CD8-positive, alpha-beta memory T cell (primary cell): Measurements from ENCODE around the gene TMEM11. TPM values are rescaled to one million over a fixed set of nuclear protein-coding genes. Genes with fewer than 3 reads are reported as not detected.

ENCODE experiments used
- CTCF ChIA-PET: fragments of 350-600 bp; sonication (Branson Sonifier 250); formaldehyde crosslinking; loops from one replicate; lab custom pipeline; 2021; ENCODE audit warnings: antibody characterized with exemption; lab: Charles Lee
- POLR2A ChIA-PET: fragments of 350-600 bp; sonication (Branson Sonifier 250); formaldehyde crosslinking; loops from one replicate; lab custom pipeline; 2021; ENCODE audit warnings: antibody characterized with exemption; lab: Charles Lee
- DNase-seq, 5 donors: peaks; one replicate each; pipeline versions ENCODE4 v3.0.0 to v3.0.0-alpha.2; 2020 to 2022; ENCODE audit warnings: mixed read lengths in 1 of 5
- H3K27ac ChIP-seq: one replicate; pipeline ENCODE4 v1.7.0; 2013; ENCODE audit warnings: low read depth, mild to moderate bottlenecking, low read length, moderate library complexity
- H3K27me3 ChIP-seq: 2 replicates; pipeline ENCODE4 v1.7.0; 2013; ENCODE audit warnings: low read length, mild to moderate bottlenecking; ENCODE audit not compliant: insufficient read depth, poor library complexity, severe bottlenecking
- H3K36me3 ChIP-seq: 2 replicates; pipeline ENCODE4 v1.7.0; 2013; ENCODE audit warnings: mild to moderate bottlenecking, low read length, moderate library complexity; ENCODE audit not compliant: insufficient read depth
- H3K4me1 ChIP-seq: 2 replicates; pipeline ENCODE4 v1.7.0; 2013; ENCODE audit warnings: mild to moderate bottlenecking, low read length, moderate library complexity; ENCODE audit not compliant: insufficient read depth
- H3K4me3 ChIP-seq: 2 replicates; pipeline ENCODE4 v1.7.0; 2013; ENCODE audit warnings: mild to moderate bottlenecking, low read length
- H3K9me3 ChIP-seq: 2 replicates; pipeline ENCODE4 v1.7.0; 2013; ENCODE audit warnings: mild to moderate bottlenecking, low read length
- H3K27ac Mint-ChIP-seq, 8 donors: one replicate each; pipeline ENCODE4 v1.8.0; 2020 to 2021; ENCODE audit warnings: mixed read lengths in 8 of 8, mild to moderate bottlenecking in 6 of 8, inconsistent platforms in 3 of 8, moderate library complexity in 3 of 8
- H3K27me3 Mint-ChIP-seq, 2 donors: one replicate each; pipeline ENCODE4 v1.8.0; 2020 to 2021; ENCODE audit warnings: mixed read lengths in 2 of 2, mild to moderate bottlenecking in 1 of 2, moderate library complexity in 1 of 2
- H3K36me3 Mint-ChIP-seq, 3 donors: one replicate each; pipeline ENCODE4 v1.8.0; 2020 to 2021; ENCODE audit warnings: mixed read lengths in 3 of 3, inconsistent platforms in 1 of 3, mild to moderate bottlenecking in 1 of 3
- H3K4me1 Mint-ChIP-seq, 3 donors: one replicate each; pipeline ENCODE4 v1.8.0; 2020 to 2021; ENCODE audit warnings: mixed read lengths in 3 of 3, inconsistent platforms in 1 of 3, mild to moderate bottlenecking in 1 of 3
- H3K4me3 Mint-ChIP-seq, 7 donors: one replicate each; pipeline ENCODE4 v1.8.0; 2020 to 2021; ENCODE audit warnings: mixed read lengths in 7 of 7, mild to moderate bottlenecking in 6 of 7, moderate library complexity in 4 of 7, inconsistent platforms in 2 of 7
- H3K9me3 Mint-ChIP-seq, 5 donors: one replicate each; pipeline ENCODE4 v1.8.0; 2020 to 2022; ENCODE audit warnings: mixed read lengths in 5 of 5, mild to moderate bottlenecking in 3 of 5, moderate library complexity in 2 of 5, inconsistent platforms in 1 of 5
- polyA plus RNA-seq: library from polyadenylated mRNA; unstranded; fragments of 300-500 nt; fragmentation: Illumina TruSeq; gene quantifications from one replicate; pipeline ENCODE4 v1.2.3, GENCODE V29; 2021
- total RNA-seq, 2 experiments: library from RNA; stranded (reverse); gene quantifications; one replicate each; pipeline ENCODE4 v1.2.3, GENCODE V29; 2021

Gene TMEM11
- total and polyA plus RNA-seq, 3 experiments from 2014 or later, result 26.1 to 37.4 (median 29.8) TPM

DNA sequence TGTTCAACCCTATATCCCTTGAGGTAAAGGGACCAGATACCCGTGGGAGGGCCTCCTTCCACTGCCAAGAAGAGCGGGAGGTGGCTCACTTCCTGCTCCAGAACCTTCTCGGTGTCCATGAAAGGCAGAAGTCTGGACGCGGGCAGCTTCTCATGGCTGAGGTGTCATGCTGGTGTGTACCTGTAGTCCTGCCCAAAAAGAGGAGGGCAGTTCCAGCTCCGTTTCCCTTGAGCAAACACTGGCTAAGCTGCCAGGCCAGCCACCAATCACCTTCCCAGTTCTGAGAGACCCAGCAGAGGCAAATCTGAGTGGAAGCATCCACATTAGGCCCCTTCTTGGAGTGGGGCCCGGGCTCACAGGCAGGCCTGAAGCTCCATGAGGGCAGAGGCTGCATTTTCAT, 5.6 kb downstream of the TMEM11 start:
- Histone ChIP-seq H3K36me3 (peaks cover 8% of the 10 kb centered on the region), H3K9me3 (no peaks in the 10 kb centered on the region), H3K27me3 (no peaks in the 10 kb centered on the region), H3K4me1 (peaks cover 31% of the 10 kb centered on the region), H3K27ac (no peak overlapping the region), H3K4me3 (no peak overlapping the region)
- ChIA-PET POLR2A (no interaction called here), CTCF (no interaction called here)
- DNase-seq, result no peak
- Mint-ChIP-seq H3K27ac (peak overlapping the region in 1 of 8 donors; percentile 64), H3K4me3 (peak overlapping the region in 2 of 7 donors; percentile 37 to 83), H3K27me3 (no peaks in the 10 kb centered on the region), H3K9me3 (no peaks in the 10 kb centered on the region), H3K36me3 (peaks cover 0 to 51% (median 2%) of the 10 kb centered on the region in 3 donors), H3K4me1 (peaks cover 48 to 71% (median 57%) of the 10 kb centered on the region in 3 donors)

DNA sequence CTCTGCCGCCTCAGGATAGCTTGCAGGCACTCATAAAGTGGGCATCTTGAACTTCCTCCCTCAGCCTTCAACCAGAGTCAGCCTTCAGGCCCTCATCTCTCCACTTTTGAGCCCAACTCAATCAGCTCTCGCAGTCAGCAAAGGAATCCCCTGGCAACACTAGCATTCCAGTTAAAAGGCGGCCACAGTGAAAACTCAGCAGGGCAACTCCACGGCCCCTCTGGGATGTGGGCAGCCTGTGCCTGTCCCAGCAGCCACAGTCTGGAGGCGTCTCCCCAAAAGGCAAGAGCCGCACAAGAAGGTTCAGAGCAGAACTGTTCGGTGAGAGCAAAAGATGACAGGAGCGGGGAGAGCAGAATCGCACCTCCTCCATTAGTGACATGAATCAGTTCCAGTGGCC, 9.0 kb downstream of the TMEM11 start:
- H3K4me3 ChIP-seq, result no peak overlapping the region
- ChIA-PET CTCF (no interaction called here), POLR2A (no interaction called here)
- H3K36me3 ChIP-seq, result no peaks in the 10 kb centered on the region
- no peaks in the 10 kb centered on the region for H3K27me3 ChIP-seq
- Mint-ChIP-seq H3K36me3 (peaks cover 0 to 54% (median 0%) of the 10 kb centered on the region in 3 donors), H3K27me3 (no peaks in the 10 kb centered on the region), H3K4me1 (peaks cover 34 to 67% (median 41%) of the 10 kb centered on the region in 3 donors), H3K9me3 (no peaks in the 10 kb centered on the region), H3K27ac (peak overlapping the region in 5 of 8 donors; percentile 11 to 46 (median 18)), H3K4me3 (peak overlapping the region in 1 of 7 donors; percentile 37)
- no peak overlapping the region for H3K27ac ChIP-seq
- no peak for DNase-seq
- no peaks in the 10 kb centered on the region for H3K4me1 ChIP-seq
- no peaks in the 10 kb centered on the region for H3K9me3 ChIP-seq

DNA sequence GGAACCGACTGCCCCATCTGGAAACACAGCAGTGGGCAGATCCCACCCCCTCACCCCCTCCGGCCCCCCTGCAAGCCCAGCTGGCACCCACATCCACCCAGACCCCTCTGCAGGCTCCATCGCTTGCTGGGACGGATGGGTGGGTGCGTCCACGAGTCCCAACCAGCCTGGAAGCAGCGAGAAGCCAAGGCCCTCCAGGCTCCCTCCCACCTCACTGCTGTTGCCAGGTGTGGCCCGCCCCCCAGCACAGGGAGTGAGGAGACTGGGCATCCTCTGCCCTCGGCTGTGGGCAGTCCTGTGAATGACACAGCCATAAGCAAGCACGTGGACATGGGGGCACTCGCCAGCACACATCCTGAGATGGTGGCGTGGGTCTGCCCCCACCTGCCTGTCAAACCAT, 11.4 kb downstream of the TMEM11 start:
- Mint-ChIP-seq H3K9me3 (no peaks in the 10 kb centered on the region), H3K4me1 (peaks cover 34 to 65% (median 42%) of the 10 kb centered on the region in 3 donors), H3K4me3 (no peak overlapping the region), H3K36me3 (peaks cover 0 to 61% (median 9%) of the 10 kb centered on the region in 3 donors), H3K27me3 (no peaks in the 10 kb centered on the region), H3K27ac (no peak overlapping the region)
- H3K27me3 ChIP-seq, result no peaks in the 10 kb centered on the region
- H3K4me3 ChIP-seq, result no peak overlapping the region
- ChIA-PET CTCF (no interaction called here), POLR2A (no interaction called here)
- DNase-seq, result no peak
- H3K4me1 ChIP-seq, result no peaks in the 10 kb centered on the region
- H3K27ac ChIP-seq, result no peak overlapping the region
- H3K36me3 ChIP-seq, result peaks cover 6% of the 10 kb centered on the region
- no peaks in the 10 kb centered on the region for H3K9me3 ChIP-seq

DNA sequence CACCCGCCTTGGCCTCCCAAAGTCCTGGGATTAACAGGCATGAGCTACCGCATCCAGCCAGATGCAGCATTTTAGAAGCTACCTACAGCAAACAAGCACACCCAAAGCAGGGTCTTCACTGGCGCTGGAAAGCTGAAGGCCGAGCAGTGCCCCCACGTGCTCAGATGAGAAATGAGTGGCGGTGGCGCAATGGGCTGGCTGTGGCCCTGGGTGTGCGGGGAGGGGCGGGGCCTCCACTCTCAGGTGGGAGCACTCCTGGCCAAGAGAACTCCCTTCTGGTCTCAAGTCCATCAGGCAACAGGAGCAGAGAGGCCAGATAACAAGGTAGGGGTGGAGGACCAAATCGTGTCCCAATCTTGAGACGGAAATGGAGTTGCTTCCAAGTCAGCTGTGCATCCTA, 12.1 kb downstream of the TMEM11 start:
- H3K9me3 ChIP-seq, result no peaks in the 10 kb centered on the region
- no peaks in the 10 kb centered on the region for H3K9me3 Mint-ChIP-seq
- no peak overlapping the region for H3K4me3 Mint-ChIP-seq
- H3K27me3 Mint-ChIP-seq, result no peaks in the 10 kb centered on the region
- H3K4me1 Mint-ChIP-seq, result peaks cover 32 to 63% (median 39%) of the 10 kb centered on the region in 3 donors
- no peaks in the 10 kb centered on the region for H3K27me3 ChIP-seq
- no peak for DNase-seq
- H3K27ac Mint-ChIP-seq, result peak overlapping the region in 2 of 8 donors; percentile 58 to 60
- H3K27ac ChIP-seq, result no peak overlapping the region
- peaks cover 0 to 63% (median 14%) of the 10 kb centered on the region in 3 donors for H3K36me3 Mint-ChIP-seq
- peaks cover 11% of the 10 kb centered on the region for H3K36me3 ChIP-seq
- ChIA-PET POLR2A (interaction anchor here (0.6 kb wide), 1 partner anchor 9 kb away, joined by 4 read pairs; no protein-coding TSS in a partner anchor), CTCF (no interaction called here)
- no peak overlapping the region for H3K4me3 ChIP-seq
- H3K4me1 ChIP-seq, result no peaks in the 10 kb centered on the region

DNA sequence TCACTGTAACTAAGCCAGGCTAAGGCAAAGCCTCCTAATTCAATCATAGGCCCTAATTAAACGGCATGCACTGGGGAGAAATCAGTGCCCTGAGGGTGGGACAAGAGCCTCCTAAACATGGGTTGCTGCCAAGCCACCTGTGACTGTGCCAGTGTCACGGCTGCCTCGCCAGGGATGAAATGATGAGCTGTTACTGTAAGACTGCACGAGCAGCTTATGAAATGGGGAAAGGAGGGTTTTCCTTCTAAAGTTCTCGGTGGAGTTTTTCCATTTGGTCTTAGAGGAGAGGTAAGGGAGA, 12.7 kb downstream of the TMEM11 start:
- H3K4me1 ChIP-seq, result no peaks in the 10 kb centered on the region
- DNase-seq, result no peak
- no peak overlapping the region for H3K4me3 ChIP-seq
- no peaks in the 10 kb centered on the region for H3K9me3 ChIP-seq
- CTCF ChIA-PET, result no interaction called here
- H3K27ac Mint-ChIP-seq, result peak overlapping the region in 2 of 8 donors; percentile 22 to 64
- H3K36me3 ChIP-seq, result peaks cover 11% of the 10 kb centered on the region
- no peak overlapping the region for H3K27ac ChIP-seq
- H3K9me3 Mint-ChIP-seq, result no peaks in the 10 kb centered on the region
- peaks cover 30 to 60% (median 36%) of the 10 kb centered on the region in 3 donors for H3K4me1 Mint-ChIP-seq
- POLR2A ChIA-PET, result interaction anchor here (0.6 kb wide), 1 partner anchor 8 kb away, joined by 4 read pairs; no protein-coding TSS in a partner anchor
- peaks cover 0 to 66% (median 15%) of the 10 kb centered on the region in 3 donors for H3K36me3 Mint-ChIP-seq
- H3K4me3 Mint-ChIP-seq, result no peak overlapping the region
- no peaks in the 10 kb centered on the region for H3K27me3 ChIP-seq
- H3K27me3 Mint-ChIP-seq, result no peaks in the 10 kb centered on the region

DNA sequence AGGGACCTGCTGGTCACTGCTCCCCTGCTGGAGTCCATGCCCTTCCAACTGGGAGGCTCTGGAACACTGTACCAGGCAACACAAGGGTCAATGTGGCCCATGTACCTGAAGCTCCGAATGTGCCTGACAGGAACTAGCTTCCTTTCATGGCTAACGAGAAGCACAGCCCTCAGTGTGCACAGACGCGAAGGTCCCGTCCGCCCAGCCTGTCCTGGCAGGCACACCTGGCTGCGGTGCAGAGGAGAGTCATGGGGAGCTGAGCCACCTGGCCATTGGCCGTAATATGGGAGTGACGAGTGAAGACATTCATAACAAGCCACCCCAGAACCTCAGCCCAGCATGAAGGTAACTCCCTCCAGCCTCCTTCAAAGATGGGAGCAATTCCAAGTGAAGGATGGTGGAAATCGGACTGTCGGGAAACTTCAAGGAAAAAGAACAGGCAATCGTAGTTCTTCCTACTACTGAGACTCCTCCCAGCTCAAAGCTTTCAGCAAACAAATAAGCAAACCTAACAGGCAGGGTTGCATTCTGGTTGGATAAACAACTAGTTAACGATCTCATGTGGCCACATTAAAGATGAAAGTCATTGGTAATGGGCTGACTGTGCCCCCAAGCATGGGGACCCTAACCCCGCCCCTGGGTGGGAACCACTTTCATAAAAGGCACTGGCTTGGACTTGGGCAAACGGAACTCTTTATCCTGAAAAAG, 13.2 kb downstream of the TMEM11 start:
- no peak for DNase-seq
- H3K4me1 Mint-ChIP-seq, result peaks cover 27 to 57% (median 32%) of the 10 kb centered on the region in 3 donors
- H3K4me1 ChIP-seq, result no peaks in the 10 kb centered on the region
- H3K27me3 ChIP-seq, result no peaks in the 10 kb centered on the region
- POLR2A ChIA-PET, result no interaction called here
- no peak overlapping the region for H3K4me3 ChIP-seq
- H3K36me3 Mint-ChIP-seq, result peaks cover 0 to 62% (median 15%) of the 10 kb centered on the region in 3 donors
- no peaks in the 10 kb centered on the region for H3K27me3 Mint-ChIP-seq
- CTCF ChIA-PET, result interaction anchor here (1.6 kb wide), 1 partner anchor 10 kb away, joined by 3 read pairs; no protein-coding TSS in a partner anchor
- H3K27ac ChIP-seq, result no peak overlapping the region
- H3K27ac Mint-ChIP-seq, result peak overlapping the region in 3 of 8 donors; percentile 23 to 64 (median 30)
- H3K9me3 ChIP-seq, result no peaks in the 10 kb centered on the region
- no peak overlapping the region for H3K4me3 Mint-ChIP-seq
- no peaks in the 10 kb centered on the region for H3K9me3 Mint-ChIP-seq
- peaks cover 11% of the 10 kb centered on the region for H3K36me3 ChIP-seq

DNA sequence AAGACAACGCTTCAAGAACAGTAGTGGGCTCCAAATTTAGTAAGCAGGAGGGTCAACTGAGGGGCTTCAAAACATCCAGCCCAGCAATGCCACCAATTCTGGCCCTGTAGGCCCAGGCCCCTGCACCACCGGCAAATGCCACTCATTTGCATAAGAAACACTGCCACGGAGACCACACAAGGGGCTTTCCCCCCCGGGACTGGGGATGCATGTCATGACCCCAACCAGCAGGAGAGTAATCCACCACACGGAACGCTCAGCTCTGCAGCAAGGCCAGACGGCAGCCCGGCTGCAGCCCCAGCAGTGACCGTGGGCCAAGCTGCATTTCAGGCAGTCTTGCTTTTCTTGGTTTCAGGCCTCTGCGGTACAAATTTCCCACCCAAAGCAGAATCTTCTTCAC, 14.1 kb downstream of the TMEM11 start:
- no peak for DNase-seq
- peak overlapping the region in 2 of 8 donors; percentile 29 to 64 for H3K27ac Mint-ChIP-seq
- H3K4me3 Mint-ChIP-seq, result no peak overlapping the region
- no peaks in the 10 kb centered on the region for H3K9me3 Mint-ChIP-seq
- Histone ChIP-seq H3K27ac (no peak overlapping the region), H3K9me3 (no peaks in the 10 kb centered on the region), H3K4me3 (no peak overlapping the region), H3K27me3 (no peaks in the 10 kb centered on the region), H3K4me1 (no peaks in the 10 kb centered on the region), H3K36me3 (peaks cover 11% of the 10 kb centered on the region)
- POLR2A ChIA-PET, result no interaction called here
- peaks cover 22 to 48% (median 27%) of the 10 kb centered on the region in 3 donors for H3K4me1 Mint-ChIP-seq
- peaks cover 0 to 59% (median 15%) of the 10 kb centered on the region in 3 donors for H3K36me3 Mint-ChIP-seq
- H3K27me3 Mint-ChIP-seq, result no peaks in the 10 kb centered on the region
- CTCF ChIA-PET, result interaction anchor here (1.6 kb wide), 1 partner anchor 9 kb away, joined by 3 read pairs; no protein-coding TSS in a partner anchor

DNA sequence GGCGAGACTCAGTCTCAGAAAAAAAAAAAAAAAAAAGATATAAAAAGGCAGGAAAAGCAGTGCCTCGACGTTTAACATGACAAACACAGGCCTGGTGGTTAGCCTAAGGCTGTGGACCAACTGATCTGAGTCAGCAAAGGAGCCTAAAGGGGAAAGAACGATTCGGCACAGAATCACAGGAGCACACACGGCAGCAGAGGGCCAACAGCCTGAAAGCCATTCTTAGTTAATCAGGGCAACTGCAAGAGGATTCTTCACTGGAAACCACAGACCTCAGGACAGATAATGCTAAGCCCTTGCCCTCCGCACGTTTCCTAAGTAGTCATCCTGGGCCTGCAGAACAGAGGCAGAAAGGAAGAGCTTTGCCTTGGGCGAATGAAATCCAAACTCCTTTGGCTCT, 14.7 kb downstream of the TMEM11 start:
- no peaks in the 10 kb centered on the region for H3K9me3 Mint-ChIP-seq
- peaks cover 0 to 56% (median 15%) of the 10 kb centered on the region in 3 donors for H3K36me3 Mint-ChIP-seq
- H3K4me3 Mint-ChIP-seq, result no peak overlapping the region
- H3K36me3 ChIP-seq, result peaks cover 11% of the 10 kb centered on the region
- no peaks in the 10 kb centered on the region for H3K27me3 ChIP-seq
- H3K27ac Mint-ChIP-seq, result peak overlapping the region in 3 of 8 donors; percentile 10 to 38 (median 35)
- POLR2A ChIA-PET, result no interaction called here
- H3K4me1 ChIP-seq, result no peaks in the 10 kb centered on the region
- no peaks in the 10 kb centered on the region for H3K9me3 ChIP-seq
- H3K27ac ChIP-seq, result no peak overlapping the region
- CTCF ChIA-PET, result interaction anchor here (1.6 to 1.7 kb wide), 2 partner anchors 8 to 81 kb away, joined by 3 read pairs; no protein-coding TSS in a partner anchor
- no peaks in the 10 kb centered on the region for H3K27me3 Mint-ChIP-seq
- peaks cover 17 to 42% (median 32%) of the 10 kb centered on the region in 3 donors for H3K4me1 Mint-ChIP-seq
- H3K4me3 ChIP-seq, result no peak overlapping the region
- DNase-seq, result no peak
